Thoracic aorta (tissue), 2 donors: Measurements from ENCODE around the gene CFB. TPM values are rescaled to one million over a fixed set of nuclear protein-coding genes. Genes with fewer than 3 reads are reported as not detected.
"Not testable (repeated sequence)": the region's sequence is repeated elsewhere in the genome, so short reads cannot be mapped to it uniquely, and the experiment has no call there.

Experiments used
- ATAC-seq: fragments of 150-250 bp; one replicate; pipeline ENCODE4 v1.8.0; 2017; ENCODE audit warnings: low read depth; ENCODE audit not compliant: insufficient number of reproducible peaks, low FRiP score
- DNase-seq: peaks from one replicate; pipeline ENCODE4 v3.0.0-alpha.2; 2020; ENCODE audit warnings: low spot score
- H3K27ac ChIP-seq, 2 donors: fragments of 200-600 bp; sonication (generic); 1 replicate in 1 of 2; 2 replicates in 1 of 2; pipeline ENCODE4 v1.5.1; 2016; ENCODE audit warnings: mild to moderate bottlenecking in 2 of 2, moderate library complexity in 2 of 2
- H3K27me3 ChIP-seq: fragments of 200-600 bp; sonication (generic); replicated peaks from 2 replicates; pipeline ENCODE4 v1.6.0; 2016; ENCODE audit warnings: mild to moderate bottlenecking; ENCODE audit not compliant: insufficient read depth
- H3K36me3 ChIP-seq: fragments of 200-600 bp; sonication (generic); one replicate; pipeline ENCODE4 v1.5.1; 2016
- H3K4me1 ChIP-seq, 2 donors: fragments of 200-600 bp; sonication (generic); 1 replicate in 1 of 2; 2 replicates in 1 of 2; pipeline versions ENCODE4 v1.5.1 to v1.6.0; 2016; ENCODE audit warnings: low read depth in 2 of 2, mild to moderate bottlenecking in 1 of 2; ENCODE audit not compliant: control insufficient read depth in 1 of 2
- H3K4me3 ChIP-seq: fragments of 200-600 bp; sonication (generic); 2 replicates; pipeline ENCODE4 v1.5.1; 2016; ENCODE audit warnings: mild to moderate bottlenecking
- H3K9me3 ChIP-seq: fragments of 200-600 bp; sonication (generic); 2 replicates; pipeline ENCODE4 v1.5.1; 2016
- CTCF ChIP-seq: fragments of 200-600 bp; sonication (generic); IDR thresholded peaks from one replicate; pipeline ENCODE4 v1.5.1; 2019; ENCODE audit warnings: antibody characterized with exemption
- total RNA-seq, 2 donors: library from RNA; depleted of rRNA; stranded (reverse); fragments of >200 nt; gene quantifications; one replicate each; pipeline versions ENCODE4 v1.1.0 to v1.2.3, GENCODE V29; 2016

CFB gene
- total RNA-seq, 2 donors from 2014 or later: 55.2 to 142 TPM

DNA sequence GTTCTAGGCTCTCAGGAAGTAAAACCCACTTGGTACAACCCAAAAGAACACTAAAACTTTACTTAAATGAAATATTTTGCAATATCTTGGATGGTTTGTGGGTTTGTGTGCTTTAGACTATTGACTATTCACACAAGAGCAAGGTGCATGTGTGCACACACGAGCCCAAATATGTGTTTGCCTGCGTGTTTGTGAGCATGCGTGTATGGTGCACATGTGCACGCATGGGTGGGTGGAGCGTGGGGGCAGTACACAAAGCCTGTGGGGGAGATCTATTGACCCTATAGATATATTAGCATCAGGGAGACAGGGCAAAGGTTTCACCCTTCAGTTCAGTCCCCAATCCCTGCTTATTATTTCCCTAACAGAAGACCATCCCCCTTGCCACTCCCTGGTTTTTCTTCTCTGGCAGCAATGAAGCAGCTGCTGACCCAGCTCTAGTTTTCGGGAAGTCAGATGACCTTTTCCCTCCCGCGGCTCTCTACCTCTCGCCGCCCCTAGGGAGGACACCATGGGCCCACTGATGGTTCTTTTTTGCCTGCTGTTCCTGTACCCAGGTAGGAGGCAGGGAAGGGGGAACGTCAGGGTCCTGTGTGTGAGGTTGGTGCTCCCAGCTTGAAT lies 18.5 kb upstream of the CFB start, which contains the start of gene C2:
Gene C2, plus strand, starts transcription at position 476 of the 621 bp plus-strand sequence. Its CDS starts 36 bp downstream, at position 512.
- no peak for TF ChIP-seq CTCF
- Histone ChIP-seq H3K27ac (no peak within 1 kb of the TSS), H3K27me3 (no peaks in the 10 kb centered on the region), H3K36me3 (no peaks in the 10 kb centered on the region), H3K4me1 (no peaks in the 10 kb centered on the region), H3K4me3 (peak within 1 kb of the TSS; percentile 52), H3K9me3 (no peaks in the 10 kb centered on the region)
- ATAC-seq: no peak
- DNase-seq: no peak

GRCh38 chr6:31927863-31928671 lies 17.8 kb upstream of the CFB start:
- TF ChIP-seq CTCF: no peak
- no peak overlapping the region for H3K27ac ChIP-seq
- H3K27me3 ChIP-seq: no peaks in the 10 kb centered on the region
- H3K4me1 ChIP-seq: no peaks in the 10 kb centered on the region
- H3K9me3 ChIP-seq: no peaks in the 10 kb centered on the region
- no peaks in the 10 kb centered on the region for H3K36me3 ChIP-seq
- ATAC-seq (no peak), DNase-seq (no peak)
- H3K4me3 ChIP-seq: peak overlapping the region; percentile 52

DNA sequence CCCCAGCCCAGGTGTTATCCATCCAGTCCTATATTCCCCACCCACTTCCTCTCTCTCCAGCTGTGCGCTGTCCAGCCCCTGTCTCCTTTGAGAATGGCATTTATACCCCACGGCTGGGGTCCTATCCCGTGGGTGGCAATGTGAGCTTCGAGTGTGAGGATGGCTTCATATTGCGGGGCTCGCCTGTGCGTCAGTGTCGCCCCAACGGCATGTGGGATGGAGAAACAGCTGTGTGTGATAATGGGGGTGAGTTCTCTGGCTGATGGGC lies 17.3 kb upstream of the CFB start:
- ATAC-seq: no peak

DNA sequence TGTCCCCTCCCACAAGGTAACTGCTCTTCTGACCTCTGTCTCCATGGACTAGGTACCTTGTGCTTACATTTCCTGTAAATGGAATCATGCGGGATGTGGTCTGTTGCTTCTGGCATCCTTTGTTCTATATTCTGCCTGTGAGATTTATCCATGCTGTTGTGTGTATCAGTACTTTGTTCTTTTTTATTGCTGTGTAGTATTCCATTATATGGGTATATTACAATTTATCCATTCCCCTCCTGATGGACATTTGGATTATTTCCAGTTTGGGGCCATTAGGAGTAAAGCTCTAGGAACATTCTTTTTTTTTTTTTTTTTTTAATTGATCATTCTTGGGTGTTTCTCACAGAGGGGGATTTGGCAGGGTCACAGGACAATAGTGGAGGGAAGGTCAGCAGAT lies 14.9 kb upstream of the CFB start:
- TF ChIP-seq CTCF: no peak

More for the DNA sequence above, 17.3 kb upstream of the CFB start:
- Histone ChIP-seq H3K27me3 (no peaks in the 10 kb centered on the region), H3K4me1 (no peaks in the 10 kb centered on the region), H3K9me3 (no peaks in the 10 kb centered on the region), H3K4me3 (no peak overlapping the region), H3K27ac (no peak overlapping the region), H3K36me3 (no peaks in the 10 kb centered on the region)
- no peak for TF ChIP-seq CTCF
- no peak for DNase-seq

DNA sequence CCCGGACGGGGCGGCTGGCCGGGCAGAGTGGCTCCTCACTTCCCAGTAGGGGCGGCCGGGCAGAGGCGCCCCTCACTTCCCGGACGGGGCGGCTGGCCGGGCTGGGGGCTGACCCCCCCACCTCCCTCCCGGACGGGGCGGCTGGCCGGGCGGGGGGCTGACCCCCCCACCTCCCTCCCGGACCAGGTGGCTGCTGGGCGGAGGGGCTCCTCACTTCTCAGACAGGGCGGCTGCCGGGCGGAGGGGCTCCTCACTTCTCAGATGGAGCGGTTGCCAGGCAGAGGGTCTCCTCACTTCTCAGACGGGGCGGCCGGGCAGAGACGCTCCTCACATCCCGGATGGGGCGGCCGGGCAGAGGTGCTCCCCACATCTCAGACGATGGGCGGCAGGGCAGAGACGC lies 13.8 kb upstream of the CFB start:
- H3K27me3 ChIP-seq, H3K9me3 ChIP-seq, ATAC-seq, H3K4me1 ChIP-seq, H3K4me3 ChIP-seq, DNase-seq, H3K36me3 ChIP-seq, H3K27ac ChIP-seq: not testable (repeated sequence)

More for the DNA sequence above, 14.9 kb upstream of the CFB start:
- no peaks in the 10 kb centered on the region for H3K27me3 ChIP-seq
- no peaks in the 10 kb centered on the region for H3K9me3 ChIP-seq
- DNase-seq (no peak), ATAC-seq (no peak)
- H3K4me1 ChIP-seq: no peaks in the 10 kb centered on the region
- H3K4me3 ChIP-seq: no peak overlapping the region
- H3K27ac ChIP-seq: no peak overlapping the region
- H3K36me3 ChIP-seq: no peaks in the 10 kb centered on the region
